ENCODE measurements around the gene GPX6.

Gene GPX6

DNA sequence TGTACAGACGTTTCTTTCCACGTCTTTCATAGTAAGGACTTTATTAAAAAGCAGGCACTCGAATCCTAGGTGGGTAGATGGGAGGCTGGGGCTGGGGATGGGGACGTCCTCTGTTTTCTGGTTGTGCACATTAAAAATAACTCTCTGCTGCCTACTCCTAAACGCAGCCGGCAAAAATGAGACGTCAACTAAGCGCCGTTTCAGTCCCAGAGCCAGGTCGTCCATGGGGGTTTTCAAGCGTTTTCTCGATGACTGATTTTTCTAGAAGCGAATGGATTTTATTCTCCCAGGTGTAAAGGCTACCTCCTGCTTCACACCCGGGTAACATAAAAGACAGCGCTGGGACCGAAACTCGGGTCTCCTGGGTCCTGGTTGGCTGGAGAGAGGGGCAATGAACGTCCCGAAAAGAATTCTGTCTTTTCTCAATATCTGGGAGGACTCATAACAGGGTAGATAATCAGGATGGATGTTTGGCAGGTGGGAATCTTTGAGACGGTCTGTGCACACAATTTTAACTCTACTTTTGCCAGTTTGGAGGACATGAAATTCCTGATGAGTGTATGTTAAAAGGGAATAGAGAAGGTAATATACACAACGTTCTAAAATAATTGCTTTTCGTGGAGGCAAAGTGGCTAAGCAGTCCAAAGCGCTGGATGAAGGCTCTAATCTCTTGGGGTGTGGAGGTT is 25.2 kb downstream of the GPX6 start:
- TF ChIP-seq, protein P1, sequence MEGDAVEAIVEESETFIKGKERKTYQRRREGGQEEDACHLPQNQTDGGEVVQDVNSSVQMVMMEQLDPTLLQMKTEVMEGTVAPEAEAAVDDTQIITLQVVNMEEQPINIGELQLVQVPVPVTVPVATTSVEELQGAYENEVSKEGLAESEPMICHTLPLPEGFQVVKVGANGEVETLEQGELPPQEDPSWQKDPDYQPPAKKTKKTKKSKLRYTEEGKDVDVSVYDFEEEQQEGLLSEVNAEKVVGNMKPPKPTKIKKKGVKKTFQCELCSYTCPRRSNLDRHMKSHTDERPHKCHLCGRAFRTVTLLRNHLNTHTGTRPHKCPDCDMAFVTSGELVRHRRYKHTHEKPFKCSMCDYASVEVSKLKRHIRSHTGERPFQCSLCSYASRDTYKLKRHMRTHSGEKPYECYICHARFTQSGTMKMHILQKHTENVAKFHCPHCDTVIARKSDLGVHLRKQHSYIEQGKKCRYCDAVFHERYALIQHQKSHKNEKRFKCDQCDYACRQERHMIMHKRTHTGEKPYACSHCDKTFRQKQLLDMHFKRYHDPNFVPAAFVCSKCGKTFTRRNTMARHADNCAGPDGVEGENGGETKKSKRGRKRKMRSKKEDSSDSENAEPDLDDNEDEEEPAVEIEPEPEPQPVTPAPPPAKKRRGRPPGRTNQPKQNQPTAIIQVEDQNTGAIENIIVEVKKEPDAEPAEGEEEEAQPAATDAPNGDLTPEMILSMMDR (IDR thresholded peaks at IDR 0.05; ENCODE audit: insufficient read depth, low read depth, low read length, missing control alignments), result no peak
- peak; percentile 28 for DNase-seq (ENCODE audit: low read depth)
- H3K4me3 ChIP-seq (ENCODE audit: low read length), result peak overlapping the region; percentile 61

DNA sequence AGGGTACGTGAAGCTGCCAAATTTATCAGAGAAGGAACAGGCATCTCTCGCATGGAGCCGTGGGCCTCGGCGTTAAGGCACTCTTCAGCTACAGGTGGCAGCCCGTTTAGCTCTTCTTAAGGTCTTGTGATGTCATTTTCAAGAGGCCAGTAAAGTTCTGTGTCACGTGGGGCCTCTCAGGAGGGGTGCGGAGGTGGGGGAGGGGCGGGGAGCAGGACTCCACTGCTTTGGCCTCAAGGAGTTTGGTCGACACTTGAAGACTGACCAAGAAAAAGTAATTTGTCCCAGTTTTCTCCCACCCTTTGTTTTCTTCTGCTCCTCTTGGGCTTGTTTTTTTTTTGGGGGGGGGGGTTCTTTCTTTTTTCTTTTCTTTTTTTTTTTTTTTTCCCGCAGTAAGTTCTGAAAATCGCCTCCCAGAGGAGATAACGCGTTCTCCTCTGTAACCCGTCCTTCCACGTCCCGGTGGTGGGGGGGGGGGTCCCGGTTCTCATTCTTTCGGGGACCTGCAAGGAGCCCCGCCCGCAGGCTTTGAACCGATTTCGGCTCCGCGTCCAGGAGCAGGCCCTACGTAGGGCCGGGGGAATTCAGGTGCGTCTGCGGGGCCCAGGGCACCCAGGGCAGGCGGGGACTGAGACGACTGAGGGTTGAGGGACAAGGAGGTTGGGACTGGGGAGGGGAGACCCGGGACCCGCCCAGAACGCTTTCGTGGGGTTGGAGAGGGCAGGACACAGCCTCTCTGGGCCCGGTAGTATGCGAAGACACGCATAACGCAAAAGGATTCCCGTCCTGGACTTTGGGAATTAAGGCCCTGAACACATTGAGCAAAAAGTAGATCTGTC is 26.0 kb downstream of the GPX6 start:
- peak; percentile 85 for DNase-seq (ENCODE audit: low read depth)
- peak overlapping the region; percentile 61 for H3K4me3 ChIP-seq (ENCODE audit: low read length)

DNA sequence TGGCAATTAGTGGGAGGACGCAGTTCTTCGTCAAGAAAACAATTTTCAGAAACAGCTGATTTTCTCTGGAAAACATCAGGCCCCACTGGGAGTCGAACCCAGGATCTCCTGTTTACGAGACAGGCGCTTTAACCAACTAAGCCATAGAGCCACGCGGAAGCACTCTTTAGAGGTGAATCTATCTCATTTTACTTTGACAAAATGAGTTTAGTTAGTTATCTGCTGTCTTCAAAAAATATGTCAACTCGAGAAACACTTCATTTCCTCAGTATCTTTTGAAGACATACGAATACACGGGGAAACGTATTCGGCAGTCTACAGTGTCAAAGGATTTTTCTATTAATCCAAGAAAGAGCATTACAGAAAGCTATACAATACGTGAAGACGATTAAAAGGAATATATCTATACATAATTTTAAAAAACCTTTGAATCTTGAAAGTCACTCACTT is 26.7 kb downstream of the GPX6 start:
- DNase-seq (ENCODE audit: low read depth), result peak; percentile 70
- TF ChIP-seq, protein P1 (IDR thresholded peaks at IDR 0.05; ENCODE audit: insufficient read depth, low read depth, low read length, missing control alignments), result no peak
- H3K4me3 ChIP-seq (ENCODE audit: low read length), result peak overlapping the region; percentile 61

More for the DNA sequence above, 26.0 kb downstream of the GPX6 start:
- TF ChIP-seq, protein P1 (IDR thresholded peaks at IDR 0.05; ENCODE audit: insufficient read depth, low read depth, low read length, missing control alignments), result no peak

DNA sequence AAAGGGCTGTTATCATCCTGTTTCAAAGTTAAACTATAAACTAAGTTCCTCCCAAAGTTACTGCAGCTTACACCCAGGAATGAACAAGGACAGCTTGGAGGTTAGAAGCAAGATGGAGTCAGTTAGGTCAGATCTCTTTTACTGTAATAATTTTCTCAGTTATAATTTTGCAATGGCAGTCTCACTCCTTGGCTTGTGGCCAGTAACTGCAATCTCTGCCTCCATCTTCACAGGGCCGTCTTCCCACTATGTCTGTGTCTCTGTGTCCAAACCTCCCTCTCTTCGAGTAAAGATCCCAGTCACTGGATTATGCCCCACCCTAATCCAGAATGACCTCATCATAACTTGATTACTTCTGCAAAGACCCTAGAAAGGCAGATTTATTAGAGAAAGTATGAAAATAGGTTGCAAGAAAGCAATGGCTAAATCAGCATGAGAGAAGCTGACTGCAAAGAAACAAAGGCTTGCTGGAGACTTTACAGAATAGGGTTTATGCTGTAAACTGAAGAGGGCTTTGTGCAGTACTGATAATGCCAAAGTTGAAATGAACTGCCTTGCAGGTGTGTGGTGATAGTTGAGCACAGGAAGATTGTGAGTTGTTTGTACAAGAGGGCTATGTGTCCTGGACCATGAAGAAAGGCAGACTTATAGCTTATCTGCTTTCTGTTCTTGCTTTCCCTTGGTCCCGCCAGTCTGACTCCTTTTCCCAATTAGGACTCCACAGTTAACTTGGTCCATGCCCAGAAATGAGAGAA is 28.4 kb downstream of the GPX6 start:
- DNase-seq (ENCODE audit: low read depth), result no peak
- no peak overlapping the region for H3K4me3 ChIP-seq (ENCODE audit: low read length)
- TF ChIP-seq, protein P1 (IDR thresholded peaks at IDR 0.05; ENCODE audit: insufficient read depth, low read depth, low read length, missing control alignments), result no peak

DNA sequence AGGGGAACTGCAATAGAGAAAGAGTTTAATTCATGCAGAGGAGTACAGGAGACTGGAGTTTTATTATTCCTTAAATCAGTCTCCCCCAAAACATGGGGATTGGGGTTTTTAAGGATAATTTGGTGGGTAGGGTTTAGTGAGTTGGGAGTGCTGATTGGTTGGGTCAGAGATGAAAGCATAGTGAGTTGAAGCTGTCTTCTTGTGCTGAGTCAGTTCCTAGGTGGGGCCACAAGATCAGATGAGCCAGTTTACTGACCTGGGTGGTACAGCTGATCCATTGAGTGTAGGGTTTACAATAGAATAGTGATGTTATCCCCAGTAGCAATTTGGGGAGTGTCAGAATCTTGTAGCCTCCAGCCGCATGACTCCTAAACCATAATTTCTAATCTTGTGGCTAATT is 29.1 kb downstream of the GPX6 start:
- H3K4me3 ChIP-seq (ENCODE audit: low read length), result no peak overlapping the region
- DNase-seq (ENCODE audit: low read depth), result no peak
- TF ChIP-seq, protein P1 (IDR thresholded peaks at IDR 0.05; ENCODE audit: insufficient read depth, low read depth, low read length, missing control alignments), result no peak

DNA sequence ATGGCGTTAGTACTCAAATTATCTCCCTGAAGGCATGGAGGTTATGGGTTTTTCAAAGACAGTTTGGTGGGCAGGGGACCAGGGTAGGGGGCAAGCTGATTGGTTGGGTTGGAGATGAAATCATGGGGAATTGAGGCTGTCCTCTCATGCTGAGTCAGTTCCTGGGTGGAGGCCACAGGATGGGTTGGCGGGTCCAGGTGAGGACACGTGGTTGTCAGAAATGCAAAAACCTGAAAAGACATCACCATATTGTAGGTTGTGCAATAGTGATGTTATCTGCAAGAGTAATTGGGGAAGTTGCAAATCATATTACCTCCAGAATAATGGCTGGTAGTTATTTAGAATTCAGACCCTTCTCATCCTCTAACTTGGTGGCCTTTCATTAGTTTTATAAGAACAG is 30.1 kb downstream of the GPX6 start:
- DNase-seq (ENCODE audit: low read depth), result peak; percentile 52
- H3K4me3 ChIP-seq (ENCODE audit: low read length), result no peak overlapping the region
- TF ChIP-seq, protein P1 (IDR thresholded peaks at IDR 0.05; ENCODE audit: insufficient read depth, low read depth, low read length, missing control alignments), result no peak

Data from epithelial cell of esophagus (primary cell).